Stomach (tissue), 19 donors: ENCODE data around the gene ENPP6. TPM values are rescaled to one million over a fixed set of nuclear protein-coding genes. Genes with fewer than 3 reads are reported as not detected.

Experiments used
- DNase-seq, 2 donors: peaks; one replicate each; pipeline versions ENCODE4 v3.0.0 to v3.0.0-alpha.2; 2013 to 2019
- H3K27ac ChIP-seq, 5 donors: fragments of 200-600 bp in 4 of 5; sonication (generic) in 4 of 5; one replicate each; pipeline ENCODE4 v1.5.1; 2013 to 2019; ENCODE audit warnings: mild to moderate bottlenecking in 1 of 5, moderate library complexity in 1 of 5
- H3K27me3 ChIP-seq, 3 donors: fragments of 200-600 bp; sonication (generic); one replicate each; pipeline ENCODE4 v1.5.1; 2017 to 2019; ENCODE audit warnings: mixed run types in 1 of 3
- H3K36me3 ChIP-seq, 4 donors: fragments of 200-600 bp; sonication (generic); 1 replicate in 3 of 4; 2 replicates in 1 of 4; pipeline ENCODE4 v1.5.1; 2016 to 2019
- H3K4me1 ChIP-seq, 4 donors: fragments of 200-600 bp; sonication (generic); one replicate each; pipeline ENCODE4 v1.5.1; 2016 to 2019
- H3K4me3 ChIP-seq, 4 donors: fragments of 200-600 bp; sonication (generic) in 3 of 4; one replicate each; pipeline ENCODE4 v1.5.1; 2016 to 2019; ENCODE audit warnings: mild to moderate bottlenecking in 1 of 4
- H3K9me3 ChIP-seq, 4 donors: fragments of 200-600 bp; sonication (generic); one replicate each; pipeline ENCODE4 v1.5.1; 2016 to 2019
- CTCF ChIP-seq, 7 experiments: fragments of 450-650 bp in 4 of 7; fragments of 200-600 bp in 3 of 7; sonication (generic) in 3 of 7; IDR thresholded peaks; one replicate each; pipeline ENCODE4 v1.5.1; 2016 to 2019; ENCODE audit warnings: antibody characterized with exemption in 7 of 7, control low read depth in 2 of 7, mild to moderate bottlenecking in 1 of 7
- EP300 ChIP-seq: sonication (generic); formaldehyde crosslinking; IDR thresholded peaks from one replicate; pipeline ENCODE4 v1.6.1; 2017; ENCODE audit warnings: antibody characterized with exemption
- POLR2A ChIP-seq, 4 donors: fragments of 450-650 bp; IDR thresholded peaks; one replicate each; pipeline ENCODE4 v1.6.1; 2016; ENCODE audit warnings: antibody characterized with exemption in 4 of 4, control low read depth in 2 of 4, mild to moderate bottlenecking in 1 of 4, moderate library complexity in 1 of 4
- POLR2AphosphoS5 ChIP-seq, 3 donors: sonication (generic); formaldehyde crosslinking; IDR thresholded peaks; one replicate each; pipeline ENCODE4 v1.6.1; 2016; ENCODE audit warnings: antibody characterized with exemption in 3 of 3
- WGBS, 5 donors: extraction: QIAGEN DNeasy Blood & Tissue Kit in 3 of 5; methylation state at CpG; one replicate each; pipeline versions ENCODE4 v1.1.5 to v1.1.7; 2013 to 2018; 5-methylcytosine and 5-hydroxymethylcytosine counted together
- intact Hi-C: fragments of 100-400 bp; cut with DNase I; formaldehyde crosslinking; loops from one replicate; pipeline ENCODE4 v1.15.1; 2023; ENCODE audit warnings: low total_unique reads
- long read RNA-seq, 10 donors: transcript quantifications; one replicate each; lab custom pipeline, GENCODE V29; 2026
- polyA plus RNA-seq, 3 donors: library from polyadenylated mRNA; stranded (reverse); fragments of 200-250 nt; gene quantifications; one replicate each; pipeline ENCODE4 v1.2.3, GENCODE V29; 2013
- total RNA-seq, 5 donors: library from RNA; depleted of rRNA; stranded (reverse); fragments of >200 nt; gene quantifications; one replicate each; pipeline versions ENCODE4 v1.1.0 to v1.2.3, GENCODE V29; 2014 to 2016
- donor health status: healthy with polysubstance abuse.
- donor health status: Bipolar disorder and iron deficiency.
- donor health status: healthy.

The ENPP6 gene
- 1 to 10 TPM in 1 of 5 donors, not detected in 4; 3.5 TPM for total RNA-seq
- polyA plus RNA-seq = under 1 TPM; 0.25 to 0.93 (median 0.46) TPM
- long read RNA-seq, donor 1 = 0 reads
- long read RNA-seq, donor 2 = 0 reads
- long read RNA-seq, donor 3 = 0 reads
- long read RNA-seq, donor 4 = 0 reads
- long read RNA-seq, donor 5, partial matches to known transcripts = 0 of 1 reads
- long read RNA-seq, donor 5, other reads (novel, unspliced or antisense) = 0 of 1 reads
- long read RNA-seq, donor 6, partial matches to known transcripts = 0 of 1 reads
- long read RNA-seq, donor 6, other reads (novel, unspliced or antisense) = 0 of 1 reads
- long read RNA-seq, donor 7 = 0 reads
- long read RNA-seq, donor 8, partial matches to known transcripts = 0 of 1 reads
- long read RNA-seq, donor 8, other reads (novel, unspliced or antisense) = 0 of 1 reads
- long read RNA-seq, donor 9 = 0 reads
- long read RNA-seq, donor 10 = 0 reads

- no peaks in the 10 kb centered on the region for H3K9me3 ChIP-seq
These were observed at the start of gene ENPP6 for GRCh38 chr4:184217634-184218033. Gene ENPP6, minus strand, starts transcription at chr4:184217873. Its CDS starts 54 bp downstream, at chr4:184217819.

GRCh38 chr4:184267206-184267608 lies 49.5 kb upstream of the ENPP6 start:
- 31 to 69% (median 50%) methylated on average over 1 of the region's 1 CpG for WGBS, 5 donors
- DNase-seq = no peak
- H3K27me3 ChIP-seq = no peaks in the 10 kb centered on the region
- no peaks in the 10 kb centered on the region for H3K9me3 ChIP-seq
- TF ChIP-seq EP300 = no peak
- TF ChIP-seq POLR2AphosphoS5 (IDR thresholded peaks at IDR 0.05) = no peak
- no peak for TF ChIP-seq CTCF (IDR thresholded peaks at IDR 0.05)
- TF ChIP-seq POLR2A (IDR thresholded peaks at IDR 0.05) = no peak
- intact Hi-C loops = loop anchor here (5.0 kb wide), 1 partner anchor 275 kb away; no protein-coding TSS in a partner anchor
- H3K4me1 ChIP-seq = peaks cover 0 to 33% (median 9%) of the 10 kb centered on the region in 4 donors
- H3K4me3 ChIP-seq = no peak overlapping the region
- H3K27ac ChIP-seq = peak overlapping the region in 4 of 5 donors; percentile 70 to 85 (median 76)
- no peaks in the 10 kb centered on the region for H3K36me3 ChIP-seq

More at GRCh38 chr4:184217634-184218033, at the start of gene ENPP6:
- Histone ChIP-seq H3K27me3 (no peaks in the 10 kb centered on the region), H3K4me3 (no peak within 1 kb of the TSS), H3K27ac (no peak within 1 kb of the TSS), H3K36me3 (no peaks in the 10 kb centered on the region), H3K4me1 (peaks cover 0 to 13% (median 5%) of the 10 kb centered on the region in 4 donors)
- DNase-seq = no peak
- WGBS, 5 donors = 65 to 78% (median 73%) methylated on average over 4 to 8 of the region's 8 CpGs
- intact Hi-C loops = no loop called here
- TF ChIP-seq EP300 (no peak), POLR2AphosphoS5 (IDR thresholded peaks at IDR 0.05) (no peak), POLR2A (IDR thresholded peaks at IDR 0.05) (no peak), CTCF (IDR thresholded peaks at IDR 0.05) (no peak)

- H3K27ac ChIP-seq = peak overlapping the region; percentile 4 to 64 (median 39)
- H3K9me3 ChIP-seq = no peaks in the 10 kb centered on the region
- DNase-seq = no peak
- intact Hi-C loops = loop anchor here (5.0 kb wide), 1 partner anchor 277 kb away; no protein-coding TSS in a partner anchor
- H3K4me1 ChIP-seq = peaks cover 0 to 33% (median 9%) of the 10 kb centered on the region in 4 donors
- peak overlapping the region in 2 of 4 donors; percentile 15 to 16 for H3K4me3 ChIP-seq
- WGBS, 5 donors = 46 to 75% (median 55%) methylated on average over 16 of the region's 16 CpGs
- peak in 1 of 3 donors; percentile 56 for TF ChIP-seq POLR2AphosphoS5 (IDR thresholded peaks at IDR 0.05)
- TF ChIP-seq CTCF (IDR thresholded peaks at IDR 0.05) = no peak
- H3K27me3 ChIP-seq = no peaks in the 10 kb centered on the region
- no peaks in the 10 kb centered on the region for H3K36me3 ChIP-seq
These were observed 48.1 kb upstream of the ENPP6 start for GRCh38 chr4:184265546-184266351.
